K562 (cell line): ENCODE measurements around the gene KLK7. TPM values are rescaled to one million over a fixed set of nuclear protein-coding genes. Genes with fewer than 3 reads are reported as not detected.

ENCODE experiments used
- ATAC-seq: fragments of 200-7000 bp; cut with Tn5 transposase; 3 replicates; pipeline ENCODE4 v1.9.1; 2020; ENCODE audit warnings: moderate library complexity
- BruUV-seq: library from RNA; stranded (reverse); fragments of 400-500 nt; replicated peaks from 2 replicates; lab custom pipeline; 2021; lab: Mats Ljungman, UMichigan
- CTCF ChIA-PET: fragments of 300-600 bp; formaldehyde crosslinking; extraction: SDS; loops from one replicate; lab custom pipeline; 2021; ENCODE audit warnings: low intra/inter-chr PET ratio; lab: Yijun Ruan, JAX
- POLR2A ChIA-PET: fragments of 300-600, 350-650 bp; sonication (Branson Sonifier 250); formaldehyde crosslinking; extraction: SDS; loops from one replicate; lab custom pipeline; 2021; ENCODE audit warnings: antibody characterized with exemption, inconsistent platforms; lab: Yijun Ruan, JAX
- DNase-seq, 4 experiments: peaks; one replicate each; pipeline versions ENCODE4 v3.0.0 to v3.0.0-alpha.2; 2011 to 2018; ENCODE audit warnings: low spot score in 3 of 4, mixed read lengths in 3 of 4; ENCODE audit errors: extremely low read depth in 1 of 4
- FAIRE-seq: peaks from 2 replicates; lab custom pipeline; 2011; peaks lifted over from hg19 to GRCh38; lab: Jason Lieb, UNC
- H2AFZ ChIP-seq: 2 replicates; pipeline ENCODE4 v1.6.0; 2011; ENCODE audit warnings: low read depth, low read length, control low read depth, inconsistent platforms
- H3K27ac ChIP-seq: fragments of 200-600 bp; 3 replicates; pipeline ENCODE4 v1.8.0; 2011; ENCODE audit warnings: low read depth, mild to moderate bottlenecking, control low read depth, inconsistent platforms, low read length, moderate library complexity, mixed read lengths; ENCODE audit errors: extremely low read depth
- H3K27me3 ChIP-seq, 2 experiments: fragments of 300-600 bp in 1 of 2; 2 replicates in 1 of 2; 3 replicates in 1 of 2; pipeline versions ENCODE4 v1.6.0 to v1.8.0; 2011; ENCODE audit warnings: inconsistent platforms in 2 of 2, low read length in 2 of 2, mild to moderate bottlenecking in 1 of 2, mixed read lengths in 1 of 2, moderate library complexity in 1 of 2; ENCODE audit not compliant: control insufficient read depth in 2 of 2, insufficient read depth in 2 of 2
- H3K36me3 ChIP-seq: fragments of 300-600 bp; 3 replicates; pipeline ENCODE4 v1.8.0; 2011; ENCODE audit warnings: mild to moderate bottlenecking, low read length, inconsistent platforms; ENCODE audit not compliant: control insufficient read depth, insufficient read depth
- H3K4me1 ChIP-seq, 2 experiments: fragments of 200-600 bp in 1 of 2; replicated peaks in 1 of 2; 2 replicates in 1 of 2; 3 replicates in 1 of 2; pipeline versions ENCODE4 v1.5.1 to v1.8.0; 2011; ENCODE audit warnings: inconsistent platforms in 2 of 2, low read length in 2 of 2, mild to moderate bottlenecking in 1 of 2, mixed read lengths in 1 of 2, moderate library complexity in 1 of 2; ENCODE audit not compliant: control insufficient read depth in 2 of 2, insufficient read depth in 2 of 2
- H3K4me2 ChIP-seq: 2 replicates; pipeline ENCODE4 v1.6.1; 2011; ENCODE audit warnings: low read length, control low read depth, inconsistent platforms, mixed read lengths; ENCODE audit not compliant: insufficient read depth
- H3K4me3 ChIP-seq: fragments of 200-600 bp; sonication (generic), shearing (Covaris generic); 2 replicates; pipeline ENCODE4 v1.5.1; 2016; ENCODE audit warnings: control low read depth, inconsistent platforms
- H3K79me2 ChIP-seq: fragments of 200-600 bp; 3 replicates; pipeline ENCODE4 v1.8.0; 2011; ENCODE audit warnings: low read length, inconsistent platforms; ENCODE audit not compliant: control insufficient read depth, insufficient read depth
- H3K9ac ChIP-seq, 2 experiments: 2 replicates each; pipeline versions ENCODE4 v1.6.0 to v1.6.1; 2011; ENCODE audit warnings: low read depth in 2 of 2, low read length in 2 of 2, control low read depth in 1 of 2, inconsistent platforms in 1 of 2, mild to moderate bottlenecking in 1 of 2, mixed read lengths in 1 of 2; ENCODE audit not compliant: insufficient read depth in 1 of 2
- H3K9me1 ChIP-seq: one replicate; pipeline ENCODE4 v1.6.0; 2011; ENCODE audit warnings: inconsistent platforms, mild to moderate bottlenecking, low read length, moderate library complexity; ENCODE audit not compliant: control insufficient read depth, insufficient read depth
- H3K9me3 ChIP-seq: replicated peaks from 2 replicates; pipeline ENCODE4 v1.5.1; 2011; ENCODE audit warnings: low read depth, low read length, inconsistent platforms; ENCODE audit not compliant: control insufficient read depth, insufficient read depth
- H4K20me1 ChIP-seq: replicated peaks from 2 replicates; pipeline ENCODE4 v1.6.1; 2011; ENCODE audit warnings: low read length, inconsistent platforms, mixed read lengths; ENCODE audit not compliant: control insufficient read depth, insufficient read depth
- AFF1 ChIP-seq, 2 experiments: fragments of 450-650 bp; IDR thresholded peaks; 2 replicates each; pipeline ENCODE4 v1.6.1; 2018; ENCODE audit warnings: mild to moderate bottlenecking in 2 of 2, low read depth in 1 of 2; ENCODE audit not compliant: partially characterized antibody in 2 of 2
- C11orf30 ChIP-seq: fragments of 450-650 bp; IDR thresholded peaks from 2 replicates; pipeline ENCODE4 v1.6.1; 2016; ENCODE audit warnings: low read depth, mild to moderate bottlenecking
- E2F3 ChIP-seq: fragments of 250-450 bp; sonication (Bioruptor Pico); IDR thresholded peaks from 2 replicates; pipeline ENCODE4 v1.4.0; 2020; ENCODE audit warnings: mild to moderate bottlenecking
- FOXK1 ChIP-seq: sonication (generic); formaldehyde crosslinking; IDR thresholded peaks from 2 replicates; pipeline ENCODE4 v1.8.0; 2022; ENCODE audit warnings: missing genetic modification reagents, mild to moderate bottlenecking, borderline replicate concordance
- GTF2E2 ChIP-seq: fragments of 200-800 bp; sonication (Bioruptor generic); IDR thresholded peaks from 2 replicates; pipeline ENCODE4 v1.6.1; 2016; ENCODE audit warnings: missing genetic modification characterization, missing compliant biosample characterization
- KDM2B ChIP-seq: fragments of 250-450 bp; sonication (Bioruptor Pico); IDR thresholded peaks from 2 replicates; pipeline ENCODE4 v1.8.0; 2021; ENCODE audit warnings: mild to moderate bottlenecking, moderate library complexity
- KDM5B ChIP-seq: fragments of 200-600 bp; sonication (generic); IDR thresholded peaks from 2 replicates; pipeline ENCODE4 v1.6.1; 2012; ENCODE audit warnings: low read depth, mild to moderate bottlenecking, moderate library complexity, low read length, control low read depth, inconsistent platforms; ENCODE audit not compliant: insufficient replicate concordance
- NR4A1 ChIP-seq, 2 experiments: fragments of 250-450 bp in 1 of 2; fragments of 450-650 bp in 1 of 2; sonication (Bioruptor Pico) in 1 of 2; IDR thresholded peaks; 2 replicates each; pipeline versions ENCODE4 v1.4.0 to v1.6.1; 2016 to 2020; ENCODE audit warnings: mild to moderate bottlenecking in 2 of 2, missing compliant biosample characterization in 1 of 2, missing genetic modification characterization in 1 of 2, moderate library complexity in 1 of 2
- ZNF699 ChIP-seq: fragments of 250-450 bp; sonication (Bioruptor Pico); IDR thresholded peaks from 2 replicates; pipeline ENCODE4 v1.8.0; 2021; ENCODE audit warnings: mild to moderate bottlenecking, moderate library complexity; ENCODE audit not compliant: insufficient replicate concordance
- WGBS: fragments of 100-300 bp; shearing (Covaris generic); methylation state at CpG from one replicate; pipeline ENCODE4 v1.1.6; 2016; ENCODE audit warnings: low coverage, mixed read lengths; ENCODE audit not compliant: insufficient coverage; ENCODE audit errors: missing lambda C conversion rate; 5-methylcytosine and 5-hydroxymethylcytosine counted together
- in situ Hi-C: fragments of 300-500 bp; cut with MboI; formaldehyde crosslinking; loops from 4 replicates; pipeline ENCODE4 v1.15.0; 2018; ENCODE audit warnings: inconsistent platforms, mixed read lengths
- intact Hi-C: fragments of 100-400 bp; cut with micrococcal nuclease; formaldehyde crosslinking; loops from 2 replicates; pipeline ENCODE4 v1.14.2; 2022
- polyA plus RNA-seq, 8 experiments: library from polyadenylated mRNA; depleted of rRNA in 4 of 8; stranded (reverse) in 5 of 8; unstranded in 3 of 8; fragments of >200 nt; fragmentation: Nextera tagmentation in 2 of 8; fragmentation: Illumina TruSeq in 1 of 8; extraction: Ambion mirVana in 2 of 8; extraction: Trizol in 1 of 8; gene quantifications; 2 replicates each; pipeline versions ENCODE4 v1.2.1 to v1.2.3, GENCODE V29; 2011 to 2014; ENCODE audit warnings: inconsistent platforms in 1 of 8, missing spikeins in 1 of 8
- total RNA-seq, 7 experiments: library from RNA; depleted of rRNA in 6 of 7; stranded (reverse); fragments of >200 nt in 6 of 7; fragmentation: Illumina TruSeq in 2 of 7; extraction: Trizol in 2 of 7; gene quantifications; 2 replicates each; pipeline versions ENCODE4 v1.2.1 to v1.2.3, GENCODE V29; 2011 to 2021; ENCODE audit warnings: low replicate concordance in 1 of 7
- TF ChIP-seq, protein P1 (sequence below): fragments of 450-650 bp; conservative IDR thresholded peaks from 2 replicates; pipeline ENCODE4 v1.6.1; 2016; ENCODE audit warnings: missing genetic modification characterization, low read depth, mild to moderate bottlenecking, missing compliant biosample characterization, moderate library complexity
- TF ChIP-seq, protein P2 (sequence below): fragments of 450-650 bp; IDR thresholded peaks from 2 replicates; pipeline ENCODE4 v1.6.1; 2016; ENCODE audit warnings: borderline replicate concordance
- TF ChIP-seq, protein P3 (sequence below), 2 experiments: fragments of 450-650 bp in 1 of 2; sonication (generic) in 1 of 2; formaldehyde crosslinking in 1 of 2; IDR thresholded peaks in 1 of 2; conservative IDR thresholded peaks in 1 of 2; 2 replicates each; pipeline versions ENCODE4 v1.6.1 to v1.8.1; 2016 to 2023; ENCODE audit warnings: mild to moderate bottlenecking in 2 of 2, moderate library complexity in 2 of 2, inconsistent platforms in 1 of 2, missing genetic modification reagents in 1 of 2

The KLK7 gene
- total and polyA plus RNA-seq, 9 of the 15 experiments (the other 6 are each of a cell fraction or from before 2014, with no cell fraction given), result 0.03 TPM; not detected in 8

- DNase-seq, result no peak
- WGBS, result 7% methylated on average over 12 of the region's 14 CpGs
- in situ Hi-C loops (no loop called here), intact Hi-C loops (no loop called here)
- Histone ChIP-seq H2AFZ (no peak overlapping the region), H3K36me3 (no peaks in the 10 kb centered on the region), H3K27ac (no peak overlapping the region), H3K9ac (no peak overlapping the region), H3K79me2 (no peaks in the 10 kb centered on the region), H3K27me3 (peaks cover 24 to 71% of the 10 kb centered on the region in 2 experiments), H3K9me3 (no peaks in the 10 kb centered on the region), H3K4me2 (no peak overlapping the region), H3K4me1 (peaks cover 0 to 14% of the 10 kb centered on the region in 2 experiments; a peak in 2 of 5 replicates), H3K4me3 (no peak overlapping the region), H4K20me1 (0 out of 2 replicates have a peak, but pooled peaks cover 8% of the 10 kb centered on the region), H3K9me1 (peaks cover 2% of the 10 kb centered on the region)
- TF ChIP-seq E2F3 (no peak), FOXK1 (CRISPR knock-in tag) (no peak), ZNF699 (CRISPR knock-in tag) (no peak), AFF1 (IDR thresholded peaks at IDR 0.05; ENCODE audit: low read depth in 1 of 2, partially characterized antibody in 2 of 2) (no peak), KDM5B (no peak), GTF2E2 (tag) (no peak), C11orf30 (no peak), KDM2B (CRISPR knock-in tag) (no peak), NR4A1 (CRISPR knock-in tag; IDR thresholded peaks at IDR 0.05) (no peak), NR4A1 (tag; IDR thresholded peaks at IDR 0.05) (no peak)
- TF ChIP-seq, protein P1, sequence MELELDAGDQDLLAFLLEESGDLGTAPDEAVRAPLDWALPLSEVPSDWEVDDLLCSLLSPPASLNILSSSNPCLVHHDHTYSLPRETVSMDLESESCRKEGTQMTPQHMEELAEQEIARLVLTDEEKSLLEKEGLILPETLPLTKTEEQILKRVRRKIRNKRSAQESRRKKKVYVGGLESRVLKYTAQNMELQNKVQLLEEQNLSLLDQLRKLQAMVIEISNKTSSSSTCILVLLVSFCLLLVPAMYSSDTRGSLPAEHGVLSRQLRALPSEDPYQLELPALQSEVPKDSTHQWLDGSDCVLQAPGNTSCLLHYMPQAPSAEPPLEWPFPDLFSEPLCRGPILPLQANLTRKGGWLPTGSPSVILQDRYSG (tag), result no peak
- TF ChIP-seq, protein P2, sequence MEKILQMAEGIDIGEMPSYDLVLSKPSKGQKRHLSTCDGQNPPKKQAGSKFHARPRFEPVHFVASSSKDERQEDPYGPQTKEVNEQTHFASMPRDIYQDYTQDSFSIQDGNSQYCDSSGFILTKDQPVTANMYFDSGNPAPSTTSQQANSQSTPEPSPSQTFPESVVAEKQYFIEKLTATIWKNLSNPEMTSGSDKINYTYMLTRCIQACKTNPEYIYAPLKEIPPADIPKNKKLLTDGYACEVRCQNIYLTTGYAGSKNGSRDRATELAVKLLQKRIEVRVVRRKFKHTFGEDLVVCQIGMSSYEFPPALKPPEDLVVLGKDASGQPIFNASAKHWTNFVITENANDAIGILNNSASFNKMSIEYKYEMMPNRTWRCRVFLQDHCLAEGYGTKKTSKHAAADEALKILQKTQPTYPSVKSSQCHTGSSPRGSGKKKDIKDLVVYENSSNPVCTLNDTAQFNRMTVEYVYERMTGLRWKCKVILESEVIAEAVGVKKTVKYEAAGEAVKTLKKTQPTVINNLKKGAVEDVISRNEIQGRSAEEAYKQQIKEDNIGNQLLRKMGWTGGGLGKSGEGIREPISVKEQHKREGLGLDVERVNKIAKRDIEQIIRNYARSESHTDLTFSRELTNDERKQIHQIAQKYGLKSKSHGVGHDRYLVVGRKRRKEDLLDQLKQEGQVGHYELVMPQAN, result no peak
- TF ChIP-seq, protein P3, sequence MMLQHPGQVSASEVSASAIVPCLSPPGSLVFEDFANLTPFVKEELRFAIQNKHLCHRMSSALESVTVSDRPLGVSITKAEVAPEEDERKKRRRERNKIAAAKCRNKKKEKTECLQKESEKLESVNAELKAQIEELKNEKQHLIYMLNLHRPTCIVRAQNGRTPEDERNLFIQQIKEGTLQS (IDR thresholded peaks at IDR 0.05), result no peak
- TF ChIP-seq, protein P3 (CRISPR knock-in tag; conservative IDR thresholded peaks at IDR 0.05), result no peak
- FAIRE-seq, result no peak
- BruUV-seq, result no TSS peak
- no peak for ATAC-seq
- POLR2A ChIA-PET, result no interaction called here
- CTCF ChIA-PET, result no interaction called here
Observed at GRCh38 chr19:51027126-51027806, 43.5 kb upstream of the KLK7 start.
